ENCODE results near the gene TPCN2. TPM values are rescaled to one million over a fixed set of nuclear protein-coding genes. Genes with fewer than 3 reads are reported as not detected.

TPCN2 gene
- total RNA-seq, 3 donors from 2014 or later, result 5.8 to 8.4 (median 7.1) TPM

- H3K4me3 Mint-ChIP-seq, result no peak overlapping the region
- no peaks in the 10 kb centered on the region for H3K36me3 Mint-ChIP-seq (ENCODE audit: insufficient read depth)
These were observed 33.7 kb upstream of the TPCN2 start for GRCh38 chr11:69014898-69015549.

DNA sequence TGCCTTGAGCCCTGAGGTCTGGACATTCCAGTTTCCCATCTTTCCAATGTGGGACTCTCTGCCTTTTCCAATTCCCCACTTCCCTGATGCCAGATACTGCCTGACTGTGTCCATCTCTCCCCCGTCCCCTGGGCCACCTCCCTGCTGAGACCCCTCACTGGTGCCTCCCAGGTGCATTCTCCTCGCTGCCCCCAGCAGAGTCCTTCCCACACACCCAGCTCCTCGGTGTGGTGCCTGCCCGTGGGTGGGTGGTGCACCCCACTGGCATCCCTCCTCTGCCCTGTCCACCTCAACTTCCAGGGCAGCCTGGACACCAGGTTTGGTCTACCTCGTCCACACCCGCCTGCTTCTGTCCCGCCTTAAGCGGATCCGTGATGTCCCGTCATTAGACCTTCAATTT, 30.8 kb upstream of the TPCN2 start:
- Mint-ChIP-seq H3K4me1 (ENCODE audit: low read depth) (no peaks in the 10 kb centered on the region), H3K4me3 (no peak overlapping the region), H3K36me3 (ENCODE audit: insufficient read depth) (no peaks in the 10 kb centered on the region), H3K27me3 (ENCODE audit: low read depth) (peaks cover 17% of the 10 kb centered on the region), H3K9me3 (no peaks in the 10 kb centered on the region)
- no peak for ATAC-seq
- no peak for DNase-seq

More at GRCh38 chr11:69014898-69015549, 33.7 kb upstream of the TPCN2 start:
- H3K9me3 Mint-ChIP-seq, result no peaks in the 10 kb centered on the region
- peaks cover 34% of the 10 kb centered on the region for H3K27me3 Mint-ChIP-seq (ENCODE audit: low read depth)
- ATAC-seq (no peak), DNase-seq (no peak)
- H3K4me1 Mint-ChIP-seq (ENCODE audit: low read depth), result no peaks in the 10 kb centered on the region

- no peak for ATAC-seq
- no peak for DNase-seq
- Mint-ChIP-seq H3K36me3 (ENCODE audit: insufficient read depth) (no peaks in the 10 kb centered on the region), H3K9me3 (no peaks in the 10 kb centered on the region), H3K4me1 (ENCODE audit: low read depth) (no peaks in the 10 kb centered on the region), H3K27me3 (ENCODE audit: low read depth) (peaks cover 12% of the 10 kb centered on the region), H3K4me3 (no peak overlapping the region)
These were observed 29.8 kb upstream of the TPCN2 start for GRCh38 chr11:69018924-69019323.

DNA sequence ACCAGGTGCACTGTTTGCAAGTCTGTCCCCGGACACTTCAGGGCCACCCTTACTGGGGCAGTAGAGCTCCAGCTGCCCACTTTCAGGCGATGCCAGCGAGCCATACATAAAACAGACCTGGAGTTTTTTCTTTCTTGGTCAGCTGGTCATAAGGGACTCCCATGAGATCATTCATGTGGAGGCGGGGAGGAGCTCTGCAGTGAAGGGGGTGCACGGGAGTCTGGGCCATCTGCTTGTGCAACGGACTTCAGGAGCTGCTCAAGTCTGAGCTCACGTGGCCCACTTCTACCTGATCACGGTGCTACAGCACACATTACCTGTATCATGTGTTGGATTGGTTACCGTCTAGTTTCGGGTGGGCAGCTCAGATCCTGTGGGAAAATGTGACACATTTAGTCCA, 26.5 kb upstream of the TPCN2 start:
- ATAC-seq (no peak), DNase-seq (no peak)
- H3K36me3 Mint-ChIP-seq (ENCODE audit: insufficient read depth), result no peaks in the 10 kb centered on the region
- no peak overlapping the region for H3K4me3 Mint-ChIP-seq
- H3K4me1 Mint-ChIP-seq (ENCODE audit: low read depth), result no peaks in the 10 kb centered on the region
- H3K27me3 Mint-ChIP-seq (ENCODE audit: low read depth), result peaks cover 5% of the 10 kb centered on the region
- no peaks in the 10 kb centered on the region for H3K9me3 Mint-ChIP-seq

DNA sequence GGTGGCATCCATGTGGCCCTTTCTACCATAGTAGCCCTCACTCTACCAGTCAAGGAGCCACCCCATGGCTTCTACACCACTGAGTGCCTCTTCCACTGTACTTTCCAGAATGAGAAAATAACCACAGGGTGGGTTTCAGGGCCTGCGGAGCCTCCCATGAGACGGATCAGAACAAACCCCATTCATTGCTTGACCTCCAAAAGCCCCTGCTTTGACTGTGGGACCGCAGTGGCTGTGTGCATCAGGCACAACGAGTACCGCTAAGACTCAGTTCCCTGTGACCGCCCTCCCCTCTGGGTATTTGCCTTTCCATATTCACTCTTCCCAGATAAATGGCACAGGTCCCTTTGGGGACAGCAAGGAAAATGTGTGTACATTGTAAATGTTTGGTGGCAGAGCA, 24.2 kb upstream of the TPCN2 start:
- DNase-seq (no peak), ATAC-seq (no peak)
- no peak overlapping the region for H3K4me3 Mint-ChIP-seq
- H3K27me3 Mint-ChIP-seq (ENCODE audit: low read depth), result peaks cover 5% of the 10 kb centered on the region
- no peaks in the 10 kb centered on the region for H3K36me3 Mint-ChIP-seq (ENCODE audit: insufficient read depth)
- H3K9me3 Mint-ChIP-seq, result no peaks in the 10 kb centered on the region
- H3K4me1 Mint-ChIP-seq (ENCODE audit: low read depth), result no peaks in the 10 kb centered on the region

DNA sequence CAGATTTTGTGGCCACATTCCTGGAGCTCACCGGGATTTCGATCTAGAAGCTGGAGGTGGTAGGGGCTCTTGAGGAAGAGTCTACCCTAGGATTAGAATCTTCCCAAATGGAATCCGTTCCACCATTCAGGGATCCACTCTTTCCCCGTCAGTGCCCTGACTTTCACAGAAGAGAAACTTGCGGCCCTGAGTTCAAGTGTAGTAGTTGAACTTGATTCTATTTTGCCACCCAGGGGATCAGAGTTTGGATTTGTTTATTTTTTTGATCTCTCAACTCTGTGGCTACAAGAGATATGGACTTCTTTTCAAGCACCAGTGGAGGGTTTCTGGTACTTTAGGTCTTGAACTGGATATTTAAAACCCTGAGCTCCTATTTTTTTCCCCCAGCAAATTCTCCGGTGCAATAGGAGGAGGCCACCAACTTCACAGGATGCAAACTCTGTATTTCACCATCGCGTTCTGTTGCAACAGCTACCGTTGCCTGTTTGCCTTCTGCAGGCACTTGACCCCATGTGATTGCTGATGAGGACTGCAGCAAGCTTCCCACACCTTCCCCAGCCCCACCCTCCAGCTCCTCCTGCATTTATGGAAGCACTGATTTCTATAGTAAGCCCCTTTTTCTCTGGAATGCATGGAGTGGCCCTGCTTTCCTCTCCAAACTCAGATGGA, 20.9 kb upstream of the TPCN2 start:
- ATAC-seq, result no peak
- Mint-ChIP-seq H3K9me3 (no peaks in the 10 kb centered on the region), H3K4me3 (no peak overlapping the region), H3K4me1 (ENCODE audit: low read depth) (no peaks in the 10 kb centered on the region), H3K27me3 (ENCODE audit: low read depth) (no peaks in the 10 kb centered on the region), H3K36me3 (ENCODE audit: insufficient read depth) (no peaks in the 10 kb centered on the region)
- DNase-seq, result no peak

DNA sequence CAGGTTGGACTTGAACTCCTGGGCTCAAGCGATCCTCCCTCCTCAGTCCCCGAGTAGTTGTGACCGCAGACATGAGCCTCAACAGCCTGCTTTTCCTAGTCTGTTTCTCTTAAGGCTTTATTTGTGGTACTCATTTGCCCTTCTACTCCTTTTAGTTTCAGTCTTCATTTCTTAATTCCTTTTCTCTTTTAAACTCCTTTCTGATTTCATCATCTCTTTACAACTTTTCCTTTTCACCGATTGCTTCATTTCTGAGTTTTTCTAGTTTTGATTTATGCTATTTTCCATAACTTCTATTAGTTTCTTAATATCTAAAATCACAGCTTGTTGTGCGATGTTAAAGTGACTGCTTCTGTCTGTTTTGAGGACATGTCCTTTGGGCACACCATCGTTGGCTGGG, 18.4 kb upstream of the TPCN2 start:
- no peak for ATAC-seq

DNA sequence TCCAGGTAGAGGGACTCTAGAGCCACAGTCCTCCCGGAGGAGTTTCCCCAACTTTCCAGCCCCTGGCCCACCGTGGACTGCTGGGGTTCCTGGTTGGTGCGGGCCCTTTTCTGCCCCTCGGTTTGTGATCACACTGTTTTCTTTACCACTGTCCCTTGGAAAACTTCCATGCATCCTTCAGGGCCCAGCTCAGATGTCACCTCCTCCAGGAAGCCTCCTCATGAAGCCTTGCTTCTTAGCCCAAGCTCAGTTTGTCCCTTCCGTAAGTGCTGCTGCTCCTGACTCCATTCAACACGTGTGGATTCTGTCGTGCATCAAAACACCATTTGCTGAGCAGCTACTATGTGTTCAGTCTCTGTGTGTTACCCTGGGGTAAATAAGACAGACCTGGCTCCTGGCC, 15.9 kb upstream of the TPCN2 start:
- no peak for DNase-seq
- Mint-ChIP-seq H3K4me3 (no peak overlapping the region), H3K27me3 (ENCODE audit: low read depth) (no peaks in the 10 kb centered on the region), H3K36me3 (ENCODE audit: insufficient read depth) (no peaks in the 10 kb centered on the region), H3K9me3 (no peaks in the 10 kb centered on the region), H3K4me1 (ENCODE audit: low read depth) (no peaks in the 10 kb centered on the region)
- ATAC-seq, result no peak

More for the DNA sequence above, 18.4 kb upstream of the TPCN2 start:
- Mint-ChIP-seq H3K27me3 (ENCODE audit: low read depth) (no peaks in the 10 kb centered on the region), H3K4me1 (ENCODE audit: low read depth) (no peaks in the 10 kb centered on the region), H3K4me3 (no peak overlapping the region), H3K36me3 (ENCODE audit: insufficient read depth) (no peaks in the 10 kb centered on the region), H3K9me3 (no peaks in the 10 kb centered on the region)
- no peak for DNase-seq

- DNase-seq (no peak), ATAC-seq (no peak)
- H3K27me3 Mint-ChIP-seq (ENCODE audit: low read depth), result no peaks in the 10 kb centered on the region
- no peaks in the 10 kb centered on the region for H3K36me3 Mint-ChIP-seq (ENCODE audit: insufficient read depth)
- no peaks in the 10 kb centered on the region for H3K9me3 Mint-ChIP-seq
- H3K4me3 Mint-ChIP-seq, result no peak overlapping the region
- H3K4me1 Mint-ChIP-seq (ENCODE audit: low read depth), result no peaks in the 10 kb centered on the region
These were observed 15.3 kb upstream of the TPCN2 start for GRCh38 chr11:69033431-69033830.

DNA sequence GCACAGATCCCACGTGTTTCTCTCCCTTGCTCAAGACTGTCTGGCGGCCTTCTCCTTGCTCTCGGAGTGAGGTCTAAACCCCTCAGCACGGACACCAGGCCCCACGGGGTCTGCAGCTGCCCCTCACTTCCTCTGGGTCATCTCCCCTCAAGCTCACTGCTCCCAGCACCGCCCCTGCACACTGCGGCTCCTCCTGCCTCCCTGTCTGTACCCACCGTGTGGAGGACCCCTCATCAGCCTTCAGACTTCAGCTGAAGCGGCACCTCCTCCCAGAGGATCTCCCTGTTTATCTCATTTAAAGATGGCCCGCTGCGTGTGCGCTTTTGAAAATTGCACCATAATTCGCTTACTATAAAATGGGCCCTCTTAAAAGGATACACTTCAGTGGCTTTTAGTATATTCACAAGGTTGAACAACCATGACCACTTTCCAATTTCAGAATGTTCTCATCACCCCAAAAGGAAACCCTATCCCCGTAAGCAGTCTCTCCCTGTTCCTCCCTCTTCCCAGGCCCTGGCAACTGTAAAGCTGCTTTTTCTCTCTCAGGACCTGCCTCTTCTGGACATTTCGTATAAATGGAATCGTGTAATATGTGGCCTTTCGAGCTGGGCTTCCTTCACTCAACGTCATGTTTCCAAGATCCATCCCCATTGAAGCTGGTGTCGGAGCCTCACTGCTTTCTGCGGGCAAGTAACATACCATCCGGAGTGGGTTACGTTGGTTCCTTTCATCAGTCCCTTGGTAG, 14.4 kb upstream of the TPCN2 start:
- Mint-ChIP-seq H3K4me1 (ENCODE audit: low read depth) (no peaks in the 10 kb centered on the region), H3K27me3 (ENCODE audit: low read depth) (no peaks in the 10 kb centered on the region), H3K9me3 (no peaks in the 10 kb centered on the region), H3K36me3 (ENCODE audit: insufficient read depth) (no peaks in the 10 kb centered on the region), H3K4me3 (no peak overlapping the region)
- no peak for DNase-seq
- ATAC-seq, result no peak

DNA sequence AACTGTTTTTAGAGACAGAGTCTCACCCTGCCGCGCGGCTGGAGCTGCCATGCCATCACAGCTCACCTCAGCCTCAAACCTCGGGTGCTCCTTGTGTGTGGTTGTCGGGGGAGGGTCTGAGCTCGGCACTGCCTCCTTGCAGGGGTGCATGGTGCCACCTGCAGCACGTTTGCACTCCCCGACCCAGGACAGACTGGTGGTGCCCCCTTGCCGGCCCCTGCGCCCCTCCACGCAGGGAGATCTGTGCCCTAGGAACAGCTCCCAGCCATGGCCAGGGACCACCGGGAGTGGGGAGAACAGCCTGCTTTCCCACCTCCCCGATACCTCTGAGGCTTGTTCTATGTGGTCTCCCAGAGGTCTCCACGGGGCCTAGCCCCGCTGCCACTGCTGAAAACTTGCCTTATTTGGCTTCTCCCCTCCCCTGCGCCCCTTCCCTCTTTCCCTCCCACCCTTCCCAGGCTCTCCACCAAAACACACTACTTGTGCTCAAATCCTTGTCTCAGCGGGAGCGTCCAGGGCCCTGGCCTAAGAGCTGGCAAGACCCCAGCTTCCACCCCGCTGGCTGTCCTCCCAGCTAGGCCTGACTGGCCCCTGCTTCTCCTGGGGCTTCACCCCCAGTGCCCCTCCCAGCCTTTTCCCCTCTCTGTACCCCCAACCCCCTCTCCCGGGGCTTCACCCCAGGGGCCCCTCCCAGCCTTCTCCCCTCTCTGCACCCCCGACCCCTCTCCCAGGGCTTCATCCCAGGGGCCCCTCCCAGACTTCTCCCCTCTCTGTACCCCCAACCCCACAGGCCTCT, 13.4 kb upstream of the TPCN2 start:
- Mint-ChIP-seq H3K4me3 (no peak overlapping the region), H3K9me3 (no peaks in the 10 kb centered on the region), H3K36me3 (ENCODE audit: insufficient read depth) (no peaks in the 10 kb centered on the region), H3K27me3 (ENCODE audit: low read depth) (no peaks in the 10 kb centered on the region), H3K4me1 (ENCODE audit: low read depth) (no peaks in the 10 kb centered on the region)
- DNase-seq, result no peak
- no peak for ATAC-seq

GRCh38 chr11:69035946-69036340, 12.8 kb upstream of the TPCN2 start:
- H3K4me1 Mint-ChIP-seq (ENCODE audit: low read depth), result peaks cover 2% of the 10 kb centered on the region
- DNase-seq, result no peak

GRCh38 chr11:69037074-69037473, 11.7 kb upstream of the TPCN2 start:
- Mint-ChIP-seq H3K36me3 (ENCODE audit: insufficient read depth) (no peaks in the 10 kb centered on the region), H3K9me3 (no peaks in the 10 kb centered on the region), H3K4me1 (ENCODE audit: low read depth) (peaks cover 2% of the 10 kb centered on the region), H3K4me3 (no peak overlapping the region), H3K27me3 (ENCODE audit: low read depth) (no peaks in the 10 kb centered on the region)
- ATAC-seq (no peak), DNase-seq (no peak)

More at GRCh38 chr11:69035946-69036340, 12.8 kb upstream of the TPCN2 start:
- no peak overlapping the region for H3K4me3 Mint-ChIP-seq
- no peaks in the 10 kb centered on the region for H3K9me3 Mint-ChIP-seq
- ATAC-seq, result no peak
- H3K36me3 Mint-ChIP-seq (ENCODE audit: insufficient read depth), result no peaks in the 10 kb centered on the region
- H3K27me3 Mint-ChIP-seq (ENCODE audit: low read depth), result no peaks in the 10 kb centered on the region

GRCh38 chr11:69037544-69037943, 11.2 kb upstream of the TPCN2 start:
- DNase-seq, result no peak
- Mint-ChIP-seq H3K36me3 (ENCODE audit: insufficient read depth) (no peaks in the 10 kb centered on the region), H3K27me3 (ENCODE audit: low read depth) (no peaks in the 10 kb centered on the region), H3K9me3 (no peaks in the 10 kb centered on the region), H3K4me3 (no peak overlapping the region), H3K4me1 (ENCODE audit: low read depth) (peaks cover 2% of the 10 kb centered on the region)
- no peak for ATAC-seq

All from activated T-cell treated with anti-CD3 and anti-CD28 coated beads, Interleukin-2, amount 50 U/mL, for 4 hours (primary cell).